GM21515 (cell line): ENCODE results near the gene CLIP3.
"Not testable (repeated sequence)": the region's sequence is repeated elsewhere in the genome, so short reads cannot be mapped to it uniquely, and the experiment has no call there.

Experiments used
- ATAC-seq: cut with Tn5 transposase; IDR thresholded peaks from one replicate; pipeline ENCODE4 v1.9.1; 2021; ENCODE audit not compliant: unreplicated experiment

CLIP3 gene

DNA sequence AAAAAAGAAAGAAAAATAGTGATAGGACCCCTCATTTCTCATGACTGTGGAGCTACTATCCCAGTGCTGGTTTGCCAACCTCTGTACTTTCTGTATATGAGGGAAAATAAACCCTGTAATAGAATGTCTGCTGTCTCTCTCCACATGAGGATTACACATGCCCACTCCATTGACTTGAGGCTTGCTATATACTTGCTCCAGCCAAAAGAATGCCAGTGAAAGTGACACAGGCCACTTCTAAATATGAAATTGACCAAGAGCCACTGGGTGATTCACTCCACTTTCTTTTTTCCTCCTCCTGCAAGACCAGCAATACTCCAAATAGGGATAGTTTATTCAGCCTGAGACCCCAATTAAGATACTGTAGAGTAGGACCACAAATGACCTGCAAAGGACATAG, 15.2 kb upstream of the CLIP3 start:
- no peak for ATAC-seq

DNA sequence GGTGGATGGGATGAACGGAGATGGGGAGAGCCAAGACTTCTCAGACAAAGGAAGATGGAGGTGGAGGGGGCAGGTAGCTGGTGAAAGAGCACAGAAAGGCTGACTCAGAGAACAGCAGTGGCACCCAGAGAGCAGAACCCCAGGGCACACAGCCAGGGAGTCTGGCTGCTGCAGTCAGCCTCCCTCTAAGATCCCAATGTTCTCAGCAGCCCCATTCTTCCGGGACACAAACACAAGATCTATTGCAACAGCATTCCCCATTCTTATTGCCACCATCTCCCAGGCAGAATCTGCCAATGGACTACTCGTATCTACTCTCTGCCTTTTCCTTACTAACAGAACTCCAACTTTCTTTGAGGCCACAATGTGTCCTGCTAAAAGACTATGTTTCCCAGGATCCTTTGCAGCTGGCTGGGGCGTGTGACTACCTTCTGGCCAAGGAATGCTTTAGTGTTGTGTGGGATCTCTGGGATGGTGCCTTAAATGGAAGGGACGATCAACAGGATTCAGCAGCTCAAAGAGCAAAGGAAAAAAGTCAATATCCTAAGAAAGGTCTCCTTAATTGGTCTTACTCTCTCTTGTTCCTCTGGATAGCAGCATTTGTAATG, 13.9 kb upstream of the CLIP3 start:
- ATAC-seq: no peak

DNA sequence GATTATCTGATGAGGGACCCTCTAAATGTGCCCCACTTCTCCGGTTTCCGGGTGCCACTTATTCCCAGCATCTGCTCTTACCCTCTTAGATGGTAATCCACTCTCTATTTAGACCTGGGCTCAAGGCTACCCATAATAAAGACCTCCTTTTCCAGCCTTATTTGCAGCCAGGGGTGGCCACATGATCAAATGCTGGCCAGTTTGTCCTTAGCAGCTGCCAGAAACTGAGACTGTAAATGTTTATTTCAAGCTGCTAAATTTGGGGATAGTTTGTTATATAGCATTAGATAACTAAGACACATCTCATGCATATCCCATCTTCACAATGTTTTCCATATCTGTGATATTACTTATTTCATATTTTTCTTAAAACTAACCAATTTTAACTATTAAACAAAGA, 11.3 kb upstream of the CLIP3 start:
- ATAC-seq: no peak

- ATAC-seq: no peak
Measured at GRCh38 chr19:36041831-36042230, 9.2 kb upstream of the CLIP3 start.

DNA sequence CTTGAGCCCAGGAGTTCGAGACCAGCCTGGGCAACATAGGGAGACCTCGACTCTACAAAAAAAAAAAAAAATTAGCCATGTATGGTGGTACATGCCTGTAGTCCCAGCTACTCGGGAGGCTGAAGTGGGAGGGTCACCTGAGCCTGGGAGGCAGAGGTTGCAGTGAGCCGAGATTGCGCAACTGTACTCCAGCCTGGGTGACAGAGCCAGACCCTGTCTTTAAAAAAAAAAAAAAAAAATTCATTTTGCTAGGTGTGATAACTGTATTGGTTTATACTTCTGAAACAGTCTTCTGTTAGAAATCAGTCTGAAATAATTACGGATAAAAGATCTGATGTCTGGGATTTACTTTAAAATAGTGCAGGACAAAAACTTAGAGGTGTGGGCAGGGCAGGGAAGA, 8.4 kb upstream of the CLIP3 start:
- not testable (repeated sequence) for ATAC-seq

- no peak for ATAC-seq
Measured at GRCh38 chr19:36040495-36040894, 7.8 kb upstream of the CLIP3 start.

DNA sequence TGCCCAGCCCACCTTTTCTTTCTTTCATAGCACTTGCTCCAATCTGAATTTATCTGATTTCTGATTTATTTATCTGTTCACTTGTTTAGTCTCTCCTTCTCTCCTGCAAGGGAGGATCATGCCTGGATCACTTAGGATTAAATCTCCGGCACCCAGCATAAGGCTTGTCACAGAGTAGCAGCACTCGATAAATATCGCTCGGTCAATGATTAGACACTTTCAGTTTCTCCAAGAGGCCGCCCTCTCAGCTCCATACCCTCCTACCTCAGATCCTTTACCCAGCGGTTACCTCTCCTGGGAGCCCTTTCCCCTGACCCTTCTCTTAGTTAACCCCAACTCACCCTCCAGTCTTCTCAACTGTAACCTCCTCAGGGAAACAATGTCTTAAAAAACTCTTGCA, 1.4 kb downstream of the CLIP3 start:
- no peak for ATAC-seq

- ATAC-seq: no peak
Measured at GRCh38 chr19:36030264-36031148, 2.2 kb downstream of the CLIP3 start.

GRCh38 chr19:36028313-36029041, 4.2 kb downstream of the CLIP3 start:
- no peak for ATAC-seq

- no peak for ATAC-seq
Measured at GRCh38 chr19:36027696-36028095, 5.0 kb downstream of the CLIP3 start.

DNA sequence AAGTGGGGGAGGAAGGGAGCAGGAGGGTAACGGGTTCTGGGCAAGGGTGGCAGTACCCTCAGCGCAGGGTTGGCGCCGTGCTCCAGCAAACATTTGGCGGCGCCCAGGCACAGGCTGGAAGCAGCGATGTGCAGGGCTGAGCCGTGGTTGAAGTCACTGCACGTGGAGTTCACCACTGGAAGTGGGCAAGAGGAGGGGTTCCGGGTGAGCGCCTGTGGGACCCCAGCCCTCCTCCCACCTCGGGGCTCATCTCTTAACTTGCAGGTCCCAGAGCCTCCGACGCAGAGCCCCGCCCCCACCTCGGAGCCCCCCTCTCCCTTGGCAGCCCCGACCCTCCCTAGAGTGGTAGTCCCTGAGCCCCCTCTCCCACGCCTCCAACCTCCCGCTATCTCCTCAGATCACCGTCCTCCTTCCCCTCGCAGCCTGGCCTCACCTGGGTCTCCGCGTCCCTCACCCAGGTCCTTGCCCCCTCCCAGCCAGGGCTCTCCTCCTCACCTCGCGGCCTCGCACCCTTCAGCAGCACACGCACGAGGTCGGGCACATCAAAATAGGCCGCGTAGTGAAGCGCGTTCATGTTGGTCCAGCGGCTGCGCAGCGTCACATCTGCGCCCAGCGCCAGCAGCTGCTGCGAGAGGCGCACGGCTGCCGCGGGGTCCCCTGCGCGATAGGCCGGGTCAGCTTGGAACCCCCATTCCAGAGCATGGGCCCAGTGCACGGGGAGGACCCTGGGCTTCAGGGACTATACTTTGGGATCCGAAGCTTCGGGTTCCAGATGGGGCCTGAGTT, 6.4 kb downstream of the CLIP3 start:
- no peak for ATAC-seq

DNA sequence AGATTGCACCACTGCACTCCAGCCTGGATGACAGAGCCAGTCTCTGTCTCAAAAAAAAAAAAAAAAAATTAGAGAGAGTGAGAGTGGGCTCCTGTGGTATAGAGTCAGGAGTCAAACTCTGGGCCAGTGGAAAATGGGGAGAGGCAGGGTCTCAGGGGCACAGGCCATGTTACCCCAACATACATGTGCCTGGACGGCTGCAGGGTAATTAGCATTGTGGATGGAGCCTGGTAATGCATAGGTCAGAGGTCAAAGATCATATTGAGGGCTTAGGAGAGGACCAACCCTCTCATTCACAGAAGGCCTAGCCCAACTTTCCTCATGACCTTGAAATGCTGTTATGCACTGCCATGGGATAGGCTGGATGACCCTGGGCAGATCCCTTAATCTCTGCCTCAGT, 7.1 kb downstream of the CLIP3 start:
- ATAC-seq: no peak

DNA sequence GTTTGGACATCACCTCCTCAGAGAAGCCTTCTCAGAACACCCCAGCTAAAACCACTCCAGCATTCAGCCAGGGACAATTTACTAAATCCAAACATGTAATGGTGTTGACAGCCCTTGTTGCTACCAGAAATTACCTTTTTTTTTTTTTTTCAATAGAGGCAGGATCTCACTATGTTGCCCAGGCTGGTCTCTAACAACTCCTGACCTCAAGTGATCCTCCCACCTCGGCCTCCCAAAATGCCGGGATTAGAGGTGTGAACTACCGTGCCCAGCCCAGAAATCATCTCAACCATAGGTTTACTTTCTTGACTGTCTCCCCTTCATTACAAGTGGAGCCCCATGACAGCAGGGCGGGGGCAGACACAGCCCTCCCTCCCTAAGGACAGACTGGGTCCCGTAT, 9.2 kb downstream of the CLIP3 start:
- ATAC-seq: no peak

- no peak for ATAC-seq
Measured at GRCh38 chr19:36019061-36019670, 13.5 kb downstream of the CLIP3 start.

DNA sequence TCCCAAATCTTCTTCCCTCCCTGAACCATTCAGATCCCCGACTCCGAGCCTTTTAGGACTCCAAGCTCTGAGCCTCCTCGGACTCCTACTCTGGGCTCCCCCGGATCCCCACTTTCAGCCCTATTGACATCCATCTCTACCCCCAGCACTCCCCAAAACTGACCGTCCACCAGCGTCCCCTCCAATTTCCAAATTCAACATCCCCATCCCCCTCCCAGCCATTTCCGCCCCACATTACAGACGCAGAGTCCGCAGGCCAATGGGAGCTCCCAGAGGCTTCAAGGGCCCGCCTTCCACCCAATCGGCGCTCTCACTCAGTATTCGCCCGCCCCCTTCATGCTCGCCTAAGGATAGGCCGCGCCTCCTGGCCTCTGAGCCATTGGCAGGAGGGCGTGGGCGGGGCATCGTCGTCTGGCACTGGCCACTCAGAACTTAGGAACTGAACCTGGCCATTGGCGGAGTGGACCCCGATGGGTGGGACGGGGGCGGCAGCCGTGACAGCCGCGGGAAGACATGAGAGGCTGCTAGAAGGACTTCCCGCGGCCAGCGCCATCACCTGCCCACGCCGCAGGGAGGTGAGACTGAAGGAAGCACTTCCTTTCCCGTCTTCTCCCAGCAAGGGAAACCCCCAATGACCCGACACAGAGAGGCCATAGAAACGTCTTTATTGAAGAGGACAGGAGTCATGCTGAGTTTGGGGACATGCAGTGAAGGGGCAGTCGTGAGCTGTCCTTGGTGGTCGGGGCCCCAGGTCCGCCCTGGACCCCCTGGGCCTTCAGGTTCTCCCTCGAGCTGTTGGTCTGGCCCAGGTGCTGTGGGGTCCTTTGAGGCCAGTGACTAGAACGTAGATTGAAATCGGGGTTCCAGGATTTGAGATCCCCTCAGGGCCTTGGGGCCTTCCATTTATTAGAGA, 18.4 kb downstream of the CLIP3 start, which contains the start of gene ALKBH6:
Gene ALKBH6, minus strand, starts transcription at position 202 of the 913 bp plus-strand sequence. CDS start 816 bp downstream, outside the sequence.
- ATAC-seq: peak; percentile 92

GRCh38 chr19:36013280-36014011, 19.2 kb downstream of the CLIP3 start:
- ATAC-seq: no peak

GRCh38 chr19:36010402-36010801, 22.3 kb downstream of the CLIP3 start:
- ATAC-seq: no peak

DNA sequence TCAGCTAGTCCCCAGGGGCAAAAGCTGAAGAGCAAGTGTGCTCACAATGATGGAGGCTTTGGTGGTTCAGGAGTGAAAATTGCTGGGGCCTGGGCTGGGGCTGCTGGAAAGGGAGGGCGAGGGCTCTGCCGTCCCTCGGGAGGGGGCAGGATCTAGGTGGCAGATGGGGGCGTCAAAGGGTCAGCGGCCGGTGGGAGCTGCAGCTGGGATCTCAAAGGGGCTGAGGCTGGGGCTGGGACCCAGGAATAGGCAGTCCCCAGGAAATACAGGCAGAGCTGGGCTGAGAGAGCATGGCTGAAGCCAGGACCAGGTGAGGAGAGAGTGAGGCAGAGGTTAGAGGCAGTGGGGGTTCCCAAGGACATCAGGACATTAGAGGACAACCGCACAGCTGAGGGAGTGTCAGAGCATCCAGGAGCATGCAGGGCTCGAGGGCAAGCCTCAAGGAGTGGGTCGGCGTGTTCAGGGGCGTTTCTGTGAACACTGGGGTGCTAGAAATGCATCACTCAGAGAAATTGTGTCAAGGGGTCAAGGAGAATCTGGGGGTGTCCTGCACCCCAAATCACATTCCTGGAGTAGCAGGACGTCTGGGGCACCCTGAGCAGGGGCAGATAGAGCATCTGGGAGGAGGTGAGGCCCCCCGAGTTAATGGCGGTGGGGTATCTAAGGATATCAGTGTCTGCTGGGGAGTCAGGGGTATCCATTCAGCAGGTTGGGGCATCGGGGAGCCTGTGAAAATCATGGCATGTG, 22.9 kb downstream of the CLIP3 start:
- ATAC-seq: no peak
